HG03108 (cell line): ENCODE results near the gene GTPBP10.

Source experiments
- ATAC-seq: cut with Tn5 transposase; IDR thresholded peaks from one replicate; pipeline ENCODE4 v1.9.1; 2021; ENCODE audit warnings: moderate library complexity; ENCODE audit not compliant: unreplicated experiment

The GTPBP10 gene

DNA sequence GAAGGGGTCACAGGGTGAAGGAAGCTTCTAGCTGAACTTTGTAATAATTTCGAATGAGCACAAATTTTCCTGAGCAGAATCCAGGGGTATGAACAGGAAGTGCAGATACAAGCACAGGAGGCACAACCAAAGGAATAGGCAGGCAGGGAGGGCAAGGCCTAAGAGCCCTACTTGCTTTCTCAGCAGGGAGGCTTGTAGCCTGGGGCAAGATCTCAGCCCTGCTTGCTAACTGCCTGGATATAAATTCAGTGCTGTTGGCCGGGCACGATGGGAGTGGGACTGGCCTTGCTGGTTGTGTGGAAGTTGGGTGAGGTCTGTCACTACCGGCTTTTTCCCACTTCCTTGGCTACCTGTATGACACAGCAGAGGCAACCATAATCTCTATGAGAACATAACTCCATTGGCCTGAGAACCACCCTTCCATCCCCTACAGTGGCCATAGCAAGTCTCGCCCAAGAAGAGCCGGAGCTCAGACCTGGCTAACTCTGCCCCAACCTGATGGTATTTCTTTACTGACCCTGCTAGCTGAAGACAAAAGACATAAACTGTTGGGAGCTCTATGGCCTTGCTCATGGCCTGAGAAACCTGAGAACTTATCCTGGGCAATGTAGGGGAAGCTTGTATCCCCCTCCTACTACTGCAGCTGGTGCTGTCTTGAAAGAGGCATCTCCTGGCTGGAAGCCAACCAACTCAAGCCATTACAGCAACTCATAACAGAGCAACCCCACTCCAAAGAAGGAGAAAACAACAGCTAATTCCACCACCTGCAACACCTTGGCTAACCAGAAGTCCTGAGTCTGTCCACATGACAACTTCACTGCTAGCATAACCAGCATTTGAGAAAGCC is 84.3 kb downstream of the GTPBP10 start:
- ATAC-seq, result no peak

DNA sequence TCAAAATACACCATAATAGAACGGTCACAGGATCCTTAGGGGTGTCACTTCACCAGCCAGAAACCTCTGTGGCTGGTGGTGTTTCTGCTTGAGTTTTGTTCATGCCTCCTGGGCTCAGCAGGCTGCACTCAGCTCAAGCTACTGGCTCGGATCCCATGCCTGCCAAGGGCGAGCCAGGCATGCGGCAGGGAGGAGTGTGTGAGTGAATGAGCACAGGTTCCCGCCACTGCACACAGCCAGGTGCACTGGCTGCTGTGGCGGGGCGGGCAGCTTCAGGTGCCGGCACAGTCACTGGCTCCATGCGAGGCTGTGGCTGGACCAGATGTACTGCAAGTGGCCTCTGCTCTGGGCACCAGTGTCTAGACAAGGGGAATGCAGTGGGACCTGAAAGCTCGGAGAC is 86.2 kb downstream of the GTPBP10 start:
- ATAC-seq, result no peak

GRCh38 chr7:90433221-90433620 is 86.7 kb downstream of the GTPBP10 start:
- no peak for ATAC-seq
